SKM-1 (cell line): Measurements from ENCODE around the gene ATXN7L1.

ENCODE experiments used
- DNase-seq: peaks from one replicate; lab custom pipeline; 2025; ENCODE audit not compliant: unreplicated experiment; lab: John Stamatoyannopoulos, UW

Gene ATXN7L1

GRCh38 chr7:105782391-105783042, 93.9 kb downstream of the ATXN7L1 start:
- no peak for DNase-seq

- DNase-seq = no peak
These were observed 96.3 kb downstream of the ATXN7L1 start for GRCh38 chr7:105779856-105780780.

GRCh38 chr7:105778956-105779355, 97.4 kb downstream of the ATXN7L1 start:
- no peak for DNase-seq

GRCh38 chr7:105776986-105777910, 99.2 kb downstream of the ATXN7L1 start:
- no peak for DNase-seq

- no peak for DNase-seq
These were observed 100.2 kb downstream of the ATXN7L1 start for GRCh38 chr7:105776068-105776790.

- no peak for DNase-seq
These were observed 100.8 kb downstream of the ATXN7L1 start for GRCh38 chr7:105775580-105775979.

GRCh38 chr7:105773030-105773460, 103.4 kb downstream of the ATXN7L1 start:
- DNase-seq = no peak

GRCh38 chr7:105769901-105770628, 106.3 kb downstream of the ATXN7L1 start:
- no peak for DNase-seq

GRCh38 chr7:105768898-105769507, 107.4 kb downstream of the ATXN7L1 start:
- DNase-seq = no peak

- no peak for DNase-seq
These were observed 108.3 kb downstream of the ATXN7L1 start for GRCh38 chr7:105768117-105768516.

- no peak for DNase-seq
These were observed 109.9 kb downstream of the ATXN7L1 start for GRCh38 chr7:105766421-105767073.

GRCh38 chr7:105765846-105766245, 110.6 kb downstream of the ATXN7L1 start:
- no peak for DNase-seq

- DNase-seq = no peak
These were observed 111.9 kb downstream of the ATXN7L1 start for GRCh38 chr7:105764506-105764905.

GRCh38 chr7:105760551-105761447, 115.6 kb downstream of the ATXN7L1 start:
- no peak for DNase-seq

GRCh38 chr7:105759670-105760550, 116.5 kb downstream of the ATXN7L1 start:
- DNase-seq = no peak

- no peak for DNase-seq
These were observed 120.0 kb downstream of the ATXN7L1 start for GRCh38 chr7:105756367-105756766.
